Loucy (cell line): ENCODE data around the gene TYMP.

Experiments
- H2AFZ ChIP-seq: fragments of 200-600 bp; sonication (generic); 2 replicates; pipeline ENCODE4 v1.6.0; 2016; ENCODE audit warnings: antibody characterized with exemption, mild to moderate bottlenecking, low read length, moderate library complexity
- H3F3A ChIP-seq: fragments of 200-600 bp; 2 replicates; pipeline ENCODE4 v1.6.0; 2016; ENCODE audit warnings: antibody characterized with exemption, low read depth, mild to moderate bottlenecking
- H3K27me3 ChIP-seq: fragments of 200-600 bp; sonication (generic); 2 replicates; pipeline ENCODE4 v1.6.1; 2014; ENCODE audit warnings: low read length, mild to moderate bottlenecking; ENCODE audit not compliant: insufficient read depth, poor library complexity, severe bottlenecking
- H3K36me3 ChIP-seq: fragments of 200-600 bp; sonication (generic); 2 replicates; pipeline ENCODE4 v1.6.1; 2016; ENCODE audit warnings: low read length; ENCODE audit not compliant: insufficient read depth
- H3K4me1 ChIP-seq: fragments of 200-600 bp; sonication (generic); 2 replicates; pipeline ENCODE4 v1.5.1; 2014; ENCODE audit warnings: low read length, mild to moderate bottlenecking; ENCODE audit not compliant: insufficient read depth, poor library complexity, severe bottlenecking
- H3K4me2 ChIP-seq: fragments of 200-600 bp; sonication (generic); 2 replicates; pipeline ENCODE4 v1.6.0; 2014; ENCODE audit warnings: antibody characterized with exemption, low read length, low read depth, mild to moderate bottlenecking; ENCODE audit not compliant: poor library complexity, severe bottlenecking
- H3K4me3 ChIP-seq: fragments of 200-600 bp; sonication (generic); 2 replicates; pipeline ENCODE4 v1.5.1; 2014; ENCODE audit warnings: low read length, mild to moderate bottlenecking, mixed read lengths; ENCODE audit not compliant: poor library complexity, severe bottlenecking
- H3K79me2 ChIP-seq: fragments of 200-600 bp; sonication (generic); 2 replicates; pipeline ENCODE4 v1.6.1; 2014; ENCODE audit warnings: low read length; ENCODE audit not compliant: insufficient read depth
- H3K9ac ChIP-seq: fragments of 200-600 bp; sonication (generic); 2 replicates; pipeline ENCODE4 v1.6.0; 2014; ENCODE audit warnings: mild to moderate bottlenecking, low read depth, low read length, moderate library complexity; ENCODE audit not compliant: poor library complexity, severe bottlenecking
- H3K9me2 ChIP-seq: fragments of 200-600 bp; sonication (generic); replicated peaks from 2 replicates; pipeline ENCODE4 v1.6.1; 2016; ENCODE audit warnings: low read depth, low read length, mixed read lengths
- H3K9me3 ChIP-seq: fragments of 200-600 bp; sonication (generic); 2 replicates; pipeline ENCODE4 v1.6.1; 2014; ENCODE audit warnings: mild to moderate bottlenecking, antibody characterized with exemption, low read length, low read depth; ENCODE audit not compliant: insufficient read depth
- H4K20me1 ChIP-seq: fragments of 200-600 bp; sonication (generic); 2 replicates; pipeline ENCODE4 v1.6.0; 2014; ENCODE audit warnings: antibody characterized with exemption, low read length, mild to moderate bottlenecking; ENCODE audit not compliant: insufficient read depth, poor library complexity, severe bottlenecking
- EZH2phosphoT487 ChIP-seq: fragments of 200-600 bp; IDR thresholded peaks from 2 replicates; pipeline ENCODE4 v1.6.1; 2018; ENCODE audit warnings: antibody characterized with exemption, mild to moderate bottlenecking, moderate library complexity, borderline replicate concordance
- TF ChIP-seq, protein P1 (sequence below): fragments of 200-600 bp; sonication (generic); conservative IDR thresholded peaks from 2 replicates; pipeline ENCODE4 v1.5.1; 2014; ENCODE audit warnings: mild to moderate bottlenecking, antibody characterized with exemption, low read length

TYMP gene

DNA sequence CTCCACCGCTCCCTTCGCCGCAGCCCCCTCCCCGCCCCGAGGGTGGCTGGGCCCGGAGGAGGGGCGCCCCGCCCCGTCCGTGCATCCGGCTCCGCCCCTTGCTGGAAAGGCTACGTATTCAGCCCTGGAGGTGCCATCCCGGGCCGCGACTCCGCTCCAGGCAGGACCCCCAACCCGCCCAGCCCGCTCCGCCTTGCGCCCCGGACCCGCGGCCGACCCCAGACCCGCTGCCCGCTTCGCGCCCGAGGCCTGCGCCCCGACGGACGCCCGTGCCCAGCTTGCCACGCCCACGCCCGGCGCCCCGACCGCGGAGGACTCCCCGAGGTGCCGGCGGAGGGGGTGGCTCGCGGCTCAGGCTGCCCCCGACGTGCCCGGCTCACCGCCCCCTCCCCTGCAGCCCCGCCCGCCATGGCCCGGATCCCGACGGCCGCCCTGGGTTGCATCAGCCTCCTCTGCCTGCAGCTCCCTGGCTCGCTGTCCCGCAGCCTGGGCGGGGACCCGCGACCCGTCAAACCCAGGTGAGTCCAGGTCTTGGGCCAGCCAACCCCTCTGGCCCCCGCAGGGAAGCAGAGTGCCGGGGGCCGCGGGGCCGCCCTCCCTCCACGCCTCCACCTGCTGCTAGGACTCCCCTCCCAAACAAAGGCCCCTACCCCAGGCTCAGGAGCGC is 48.2 kb downstream of the TYMP start, which contains the start of gene ADM2:
Gene ADM2 (plus strand): TSS at position 104 of the 667 bp plus-strand sequence. CDS start 305 bp downstream, at position 409.
- H3K4me2 ChIP-seq = no peak within 1 kb of the TSS
- H3K27me3 ChIP-seq = no peaks in the 10 kb centered on the region
- H3K9me3 ChIP-seq = no peaks in the 10 kb centered on the region
- H2AFZ ChIP-seq = no peak within 1 kb of the TSS
- H3K9ac ChIP-seq = no peak within 1 kb of the TSS
- H4K20me1 ChIP-seq = no peaks in the 10 kb centered on the region
- no peaks in the 10 kb centered on the region for H3K9me2 ChIP-seq
- H3K36me3 ChIP-seq = no peaks in the 10 kb centered on the region
- no peaks in the 10 kb centered on the region for H3K79me2 ChIP-seq
- H3F3A ChIP-seq = no peaks in the 10 kb centered on the region
- no peak for TF ChIP-seq EZH2phosphoT487
- TF ChIP-seq, protein P1, sequence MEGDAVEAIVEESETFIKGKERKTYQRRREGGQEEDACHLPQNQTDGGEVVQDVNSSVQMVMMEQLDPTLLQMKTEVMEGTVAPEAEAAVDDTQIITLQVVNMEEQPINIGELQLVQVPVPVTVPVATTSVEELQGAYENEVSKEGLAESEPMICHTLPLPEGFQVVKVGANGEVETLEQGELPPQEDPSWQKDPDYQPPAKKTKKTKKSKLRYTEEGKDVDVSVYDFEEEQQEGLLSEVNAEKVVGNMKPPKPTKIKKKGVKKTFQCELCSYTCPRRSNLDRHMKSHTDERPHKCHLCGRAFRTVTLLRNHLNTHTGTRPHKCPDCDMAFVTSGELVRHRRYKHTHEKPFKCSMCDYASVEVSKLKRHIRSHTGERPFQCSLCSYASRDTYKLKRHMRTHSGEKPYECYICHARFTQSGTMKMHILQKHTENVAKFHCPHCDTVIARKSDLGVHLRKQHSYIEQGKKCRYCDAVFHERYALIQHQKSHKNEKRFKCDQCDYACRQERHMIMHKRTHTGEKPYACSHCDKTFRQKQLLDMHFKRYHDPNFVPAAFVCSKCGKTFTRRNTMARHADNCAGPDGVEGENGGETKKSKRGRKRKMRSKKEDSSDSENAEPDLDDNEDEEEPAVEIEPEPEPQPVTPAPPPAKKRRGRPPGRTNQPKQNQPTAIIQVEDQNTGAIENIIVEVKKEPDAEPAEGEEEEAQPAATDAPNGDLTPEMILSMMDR = no peak
- peaks cover 8% of the 10 kb centered on the region for H3K4me1 ChIP-seq
- no peak within 1 kb of the TSS for H3K4me3 ChIP-seq

- H3K9me2 ChIP-seq = no peaks in the 10 kb centered on the region
- H3K27me3 ChIP-seq = no peaks in the 10 kb centered on the region
- no peaks in the 10 kb centered on the region for H3K79me2 ChIP-seq
- H3K4me2 ChIP-seq = no peak overlapping the region
- H3K4me1 ChIP-seq = peaks cover 8% of the 10 kb centered on the region
- H2AFZ ChIP-seq = no peak overlapping the region
- H3K9me3 ChIP-seq = no peaks in the 10 kb centered on the region
- TF ChIP-seq, protein P1 = no peak
- no peak for TF ChIP-seq EZH2phosphoT487
- no peaks in the 10 kb centered on the region for H3K36me3 ChIP-seq
- H3K9ac ChIP-seq = no peak overlapping the region
- H4K20me1 ChIP-seq = no peaks in the 10 kb centered on the region
- H3F3A ChIP-seq = no peaks in the 10 kb centered on the region
- H3K4me3 ChIP-seq = no peak overlapping the region
Observed at GRCh38 chr22:50481045-50481439, 48.8 kb downstream of the TYMP start.

DNA sequence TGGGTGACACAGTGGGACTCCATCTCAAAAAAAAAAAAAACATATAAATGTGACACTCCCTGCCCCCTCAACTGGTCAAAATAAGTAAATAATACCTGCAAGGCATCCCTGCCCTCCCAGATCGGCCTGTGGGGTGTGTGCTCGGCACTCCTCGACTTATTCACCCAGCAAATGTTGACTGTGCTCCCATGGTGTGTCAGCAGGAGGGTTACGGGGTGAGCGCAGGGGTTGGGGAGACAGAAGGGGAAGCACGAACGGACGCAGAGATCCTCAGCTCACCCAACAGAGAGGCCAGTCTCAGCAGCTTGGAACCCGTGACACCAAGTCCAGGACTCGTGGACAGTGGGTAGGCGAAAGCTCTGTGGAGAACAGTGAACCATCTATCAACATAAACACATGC is 50.1 kb downstream of the TYMP start:
- Histone ChIP-seq H3K27me3 (no peaks in the 10 kb centered on the region), H3K9me3 (no peaks in the 10 kb centered on the region), H3K4me2 (no peak overlapping the region), H3K36me3 (no peaks in the 10 kb centered on the region), H3K4me1 (peaks cover 10% of the 10 kb centered on the region), H4K20me1 (no peaks in the 10 kb centered on the region), H3K79me2 (peaks cover under 1% of the 10 kb centered on the region), H3K9me2 (no peaks in the 10 kb centered on the region), H3K4me3 (no peak overlapping the region), H2AFZ (no peak overlapping the region), H3F3A (no peaks in the 10 kb centered on the region), H3K9ac (no peak overlapping the region)
- TF ChIP-seq, protein P1 = no peak
- no peak for TF ChIP-seq EZH2phosphoT487
